HCT116 (cell line): ENCODE measurements around the gene MMP10. TPM values are rescaled to one million over a fixed set of nuclear protein-coding genes. Genes with fewer than 3 reads are reported as not detected.

Experiments
- ATAC-seq: fragments of 200-7000 bp; cut with Tn5 transposase; 2 replicates; pipeline ENCODE4 v1.9.1; 2020; ENCODE audit warnings: mild to moderate bottlenecking, moderate library complexity
- BruUV-seq: library from RNA; stranded (reverse); fragments of 400-500 nt; replicated peaks from 2 replicates; lab custom pipeline; 2021; lab: Mats Ljungman, UMichigan
- CTCF ChIA-PET: fragments of 300-600 bp; sonication (Branson Sonifier 250); formaldehyde crosslinking; loops from one replicate; lab custom pipeline; 2021; ENCODE audit warnings: antibody characterized with exemption; lab: Charles Lee
- POLR2A ChIA-PET: fragments of 300-600, 350-600 bp; sonication (Branson Sonifier 250); formaldehyde crosslinking; loops from one replicate; lab custom pipeline; 2021; ENCODE audit warnings: antibody characterized with exemption; lab: Charles Lee
- RAD21 ChIA-PET, 2 experiments: fragments of 300-600 bp; sonication (Branson Sonifier 250); formaldehyde crosslinking; loops; one replicate each; lab custom pipeline; 2023; ENCODE audit warnings: low total read pairs in 2 of 2; ENCODE audit not compliant: uncharacterized antibody in 2 of 2, unreplicated experiment in 2 of 2, low non-redundant PET in 1 of 2; lab: Charles Lee
- DNase-seq: peaks from one replicate; pipeline ENCODE4 v3.0.0-alpha.2; 2010; ENCODE audit warnings: low read depth, low spot score
- H2AFZ ChIP-seq: fragments of 200-600 bp; shearing (Covaris generic), sonication (generic); 2 replicates; pipeline ENCODE4 v1.6.1; 2017; ENCODE audit warnings: low read depth, mixed run types, mixed read lengths, antibody characterized with exemption, low read length; ENCODE audit not compliant: poor library complexity, severe bottlenecking
- H3K27ac ChIP-seq: 2 replicates; pipeline ENCODE4 v1.5.1; 2012; ENCODE audit warnings: low read depth, low read length
- H3K27me3 ChIP-seq: fragments of 200-600 bp; sonication (generic); 2 replicates; pipeline ENCODE4 v1.6.1; 2016; ENCODE audit warnings: mixed run types, low read length, mixed read lengths; ENCODE audit not compliant: insufficient read depth
- H3K36me3 ChIP-seq, 2 experiments: fragments of 200-500 bp in 1 of 2; fragments of 200-600 bp in 1 of 2; sonication (Bioruptor generic) in 1 of 2; sonication (generic) in 1 of 2; 2 replicates each; pipeline versions ENCODE4 v1.5.1 to v1.6.1; 2014 to 2016; ENCODE audit warnings: low read length in 2 of 2, inconsistent platforms in 1 of 2, mixed read lengths in 1 of 2, mixed run types in 1 of 2; ENCODE audit not compliant: insufficient read depth in 2 of 2, control insufficient read depth in 1 of 2
- H3K4me1 ChIP-seq, 2 experiments: fragments of 200-600 bp in 1 of 2; sonication (generic) in 1 of 2; 2 replicates each; pipeline versions ENCODE4 v1.5.1 to v1.6.1; 2012 to 2017; ENCODE audit warnings: low read length in 2 of 2, inconsistent platforms in 1 of 2, mild to moderate bottlenecking in 1 of 2, mixed read lengths in 1 of 2, mixed run types in 1 of 2, moderate library complexity in 1 of 2; ENCODE audit not compliant: insufficient read depth in 2 of 2, control insufficient read depth in 1 of 2
- H3K4me2 ChIP-seq: fragments of 200-600 bp; sonication (generic); 2 replicates; pipeline ENCODE4 v1.6.1; 2017; ENCODE audit warnings: mixed run types, low read length, mixed read lengths
- H3K4me3 ChIP-seq, 2 experiments: fragments of 200-600 bp in 1 of 2; sonication (generic) in 1 of 2; replicated peaks in 1 of 2; 2 replicates each; pipeline ENCODE4 v1.5.1; 2011 to 2016; ENCODE audit warnings: low read length in 2 of 2, control low read depth in 1 of 2, low read depth in 1 of 2, mild to moderate bottlenecking in 1 of 2, mixed read lengths in 1 of 2, mixed run types in 1 of 2
- H3K79me2 ChIP-seq: fragments of 200-600 bp; sonication (generic); 2 replicates; pipeline ENCODE4 v1.6.1; 2017; ENCODE audit warnings: mild to moderate bottlenecking, mixed run types, low read length, moderate library complexity, mixed read lengths; ENCODE audit not compliant: insufficient read depth
- H3K9ac ChIP-seq: fragments of 200-600 bp; sonication (generic); 2 replicates; pipeline ENCODE4 v1.6.1; 2016; ENCODE audit warnings: low read length, mixed read lengths
- H3K9me2 ChIP-seq: fragments of 200-600 bp; sonication (generic), shearing (Covaris generic); 2 replicates; pipeline ENCODE4 v1.6.1; 2017; ENCODE audit warnings: mixed run types, mild to moderate bottlenecking, moderate library complexity; ENCODE audit not compliant: insufficient read depth
- H3K9me3 ChIP-seq, 2 experiments: fragments of 200-500 bp in 1 of 2; fragments of 200-600 bp in 1 of 2; sonication (Bioruptor generic) in 1 of 2; sonication (generic) in 1 of 2; 2 replicates each; pipeline ENCODE4 v1.6.1; 2014 to 2017; ENCODE audit warnings: low read length in 2 of 2, mixed read lengths in 2 of 2, inconsistent platforms in 1 of 2, low read depth in 1 of 2, mild to moderate bottlenecking in 1 of 2, mixed run types in 1 of 2, moderate library complexity in 1 of 2; ENCODE audit not compliant: control insufficient read depth in 1 of 2, insufficient read depth in 1 of 2
- H4K20me1 ChIP-seq: fragments of 200-600 bp; sonication (generic), shearing (Covaris generic); 2 replicates; pipeline ENCODE4 v1.6.1; 2017; ENCODE audit warnings: mixed run types, mild to moderate bottlenecking, moderate library complexity; ENCODE audit not compliant: insufficient read depth
- CBX3 ChIP-seq: IDR thresholded peaks from 2 replicates; pipeline ENCODE4 v1.6.1; 2012; ENCODE audit warnings: low read depth
- CEBPB ChIP-seq: IDR thresholded peaks from 2 replicates; pipeline ENCODE4 v1.6.1; 2012; ENCODE audit warnings: low read depth
- EGR1 ChIP-seq: IDR thresholded peaks from 2 replicates; pipeline ENCODE4 v1.6.1; 2012; ENCODE audit warnings: low read depth
- ELF1 ChIP-seq: IDR thresholded peaks from 2 replicates; pipeline ENCODE4 v1.6.1; 2012; ENCODE audit warnings: low read depth, borderline replicate concordance
- EZH2 ChIP-seq: fragments of 200-600 bp; sonication (generic); IDR thresholded peaks from 2 replicates; pipeline ENCODE4 v1.6.1; 2017; ENCODE audit warnings: antibody characterized with exemption, mixed run types
- EZH2phosphoT487 ChIP-seq: fragments of 200-600 bp; IDR thresholded peaks from 2 replicates; pipeline ENCODE4 v1.6.1; 2018; ENCODE audit warnings: antibody characterized with exemption, borderline replicate concordance
- FOSL1 ChIP-seq: IDR thresholded peaks from 2 replicates; pipeline ENCODE4 v1.6.1; 2012; ENCODE audit warnings: low read depth
- JUND ChIP-seq: IDR thresholded peaks from 2 replicates; pipeline ENCODE4 v1.6.1; 2012
- POLR2A ChIP-seq: IDR thresholded peaks from 2 replicates; pipeline ENCODE4 v1.7.0; 2011; ENCODE audit warnings: borderline replicate concordance; ENCODE audit not compliant: insufficient read depth, insufficient read length; ENCODE audit errors: extremely low read depth
- POLR2AphosphoS5 ChIP-seq: IDR thresholded peaks from 2 replicates; pipeline ENCODE4 v1.6.1; 2011; ENCODE audit warnings: mild to moderate bottlenecking, low read depth, low read length, moderate library complexity
- RAD21 ChIP-seq: IDR thresholded peaks from 2 replicates; pipeline ENCODE4 v1.6.1; 2012; ENCODE audit warnings: low read depth, mild to moderate bottlenecking
- SP1 ChIP-seq: IDR thresholded peaks from 2 replicates; pipeline ENCODE4 v1.6.1; 2012; ENCODE audit warnings: low read depth
- SRF ChIP-seq: IDR thresholded peaks from 2 replicates; pipeline ENCODE4 v1.6.1; 2012; ENCODE audit warnings: low read depth
- TCF7L2 ChIP-seq: IDR thresholded peaks from 2 replicates; pipeline ENCODE4 v1.7.0; 2011; ENCODE audit warnings: borderline replicate concordance, inconsistent platforms; ENCODE audit not compliant: insufficient read depth, insufficient read length; ENCODE audit errors: extremely low read depth
- YY1 ChIP-seq: IDR thresholded peaks from 2 replicates; pipeline ENCODE4 v1.6.1; 2011; ENCODE audit warnings: low read length, low read depth, moderate library complexity, mild to moderate bottlenecking; ENCODE audit not compliant: insufficient replicate concordance; ENCODE audit errors: extremely low read depth
- ZFX ChIP-seq: fragments of 450-650 bp; IDR thresholded peaks from 2 replicates; pipeline ENCODE4 v1.6.1; 2017
- ZNF274 ChIP-seq: fragments of 200-500 bp; sonication (Bioruptor generic); IDR thresholded peaks from 2 replicates; pipeline ENCODE4 v1.6.1; 2014; ENCODE audit warnings: mild to moderate bottlenecking, low read depth, low read length, inconsistent platforms
- intact Hi-C: fragments of 100-400 bp; cut with micrococcal nuclease; formaldehyde crosslinking; loops from 2 replicates; pipeline ENCODE4 v1.10.0; 2022
- total RNA-seq: library from RNA; stranded (reverse); gene quantifications from one replicate; pipeline ENCODE4 v1.2.1, GENCODE V29; 2021; ENCODE audit not compliant: unreplicated experiment
- TF ChIP-seq, protein P1 (sequence below): IDR thresholded peaks from 2 replicates; pipeline ENCODE4 v1.6.1; 2012; ENCODE audit warnings: low read depth
- TF ChIP-seq, protein P2 (sequence below), 3 experiments: fragments of 200-600 bp in 1 of 3; sonication (generic) in 1 of 3; IDR thresholded peaks in 2 of 3; conservative IDR thresholded peaks in 1 of 3; 2 replicates each; pipeline ENCODE4 v1.5.1; 2012 to 2017; ENCODE audit warnings: low read depth in 2 of 3, low read length in 2 of 3, antibody characterized with exemption in 1 of 3, borderline replicate concordance in 1 of 3, control low read depth in 1 of 3, mild to moderate bottlenecking in 1 of 3, mixed read lengths in 1 of 3, mixed run types in 1 of 3, moderate library complexity in 1 of 3; ENCODE audit not compliant: insufficient read depth in 1 of 3
- TF ChIP-seq, protein P3 (sequence below): IDR thresholded peaks from 2 replicates; pipeline ENCODE4 v1.6.1; 2012

MMP10 gene
- total RNA-seq, 1 experiment from 2014 or later: not detected

DNA sequence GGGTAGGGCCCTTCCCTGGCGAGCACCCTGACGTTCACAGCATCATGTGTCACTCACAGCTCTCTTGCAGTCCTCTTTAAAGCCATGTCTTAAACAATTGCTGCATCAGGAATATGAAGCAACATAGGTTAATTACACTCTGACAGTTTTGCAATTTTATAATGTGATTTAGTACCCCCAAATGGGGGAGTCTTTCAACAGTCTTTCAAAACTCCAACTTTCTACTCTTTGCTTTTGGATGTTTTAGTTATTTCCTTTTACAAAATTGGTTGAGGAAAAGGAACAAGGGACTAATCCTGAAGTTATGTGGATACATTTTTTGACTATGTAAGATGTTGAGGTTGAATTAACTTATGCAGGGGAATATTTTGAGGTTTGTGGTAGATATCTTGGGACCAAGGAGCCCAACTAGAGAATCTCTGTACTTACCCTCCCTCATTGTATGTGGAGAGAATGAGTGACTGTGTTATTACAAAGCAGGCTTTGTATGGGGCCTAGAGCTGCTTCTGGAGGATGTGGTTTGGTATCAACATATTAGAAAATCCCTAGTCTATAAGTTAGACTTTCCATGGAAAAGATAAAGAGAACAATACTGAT is 55.4 kb downstream of the MMP10 start, which contains the start of gene MMP8:
TSS of gene MMP8 (minus strand) at position 51 of the 597 bp plus-strand sequence. CDS start 99 bp downstream, outside the sequence.
- BruUV-seq: no TSS peak
- H3K27me3 ChIP-seq: no peaks in the 10 kb centered on the region
- H3K9me2 ChIP-seq: no peaks in the 10 kb centered on the region
- no peak for DNase-seq
- ChIA-PET POLR2A (no interaction called here), CTCF (no interaction called here), RAD21 (no interaction called here)
- H3K4me1 ChIP-seq: no peaks in the 10 kb centered on the region
- H3K79me2 ChIP-seq: no peaks in the 10 kb centered on the region
- no peak within 1 kb of the TSS for H2AFZ ChIP-seq
- H3K9ac ChIP-seq: no peak within 1 kb of the TSS
- no peaks in the 10 kb centered on the region for H3K36me3 ChIP-seq
- no peak within 1 kb of the TSS for H3K4me2 ChIP-seq
- H4K20me1 ChIP-seq: no peaks in the 10 kb centered on the region
- intact Hi-C loops: no loop called here
- no peak within 1 kb of the TSS for H3K4me3 ChIP-seq
- H3K27ac ChIP-seq: no peak within 1 kb of the TSS
- no peaks in the 10 kb centered on the region for H3K9me3 ChIP-seq
- TF ChIP-seq POLR2A (no peak), SP1 (no peak), TCF7L2 (no peak), POLR2AphosphoS5 (no peak), CBX3 (no peak), RAD21 (no peak), FOSL1 (no peak), SRF (no peak), JUND (no peak), ELF1 (no peak), ZFX (no peak), EGR1 (no peak), EZH2phosphoT487 (no peak), YY1 (no peak), CEBPB (no peak), EZH2 (no peak), ZNF274 (no peak)
- TF ChIP-seq, protein P1, sequence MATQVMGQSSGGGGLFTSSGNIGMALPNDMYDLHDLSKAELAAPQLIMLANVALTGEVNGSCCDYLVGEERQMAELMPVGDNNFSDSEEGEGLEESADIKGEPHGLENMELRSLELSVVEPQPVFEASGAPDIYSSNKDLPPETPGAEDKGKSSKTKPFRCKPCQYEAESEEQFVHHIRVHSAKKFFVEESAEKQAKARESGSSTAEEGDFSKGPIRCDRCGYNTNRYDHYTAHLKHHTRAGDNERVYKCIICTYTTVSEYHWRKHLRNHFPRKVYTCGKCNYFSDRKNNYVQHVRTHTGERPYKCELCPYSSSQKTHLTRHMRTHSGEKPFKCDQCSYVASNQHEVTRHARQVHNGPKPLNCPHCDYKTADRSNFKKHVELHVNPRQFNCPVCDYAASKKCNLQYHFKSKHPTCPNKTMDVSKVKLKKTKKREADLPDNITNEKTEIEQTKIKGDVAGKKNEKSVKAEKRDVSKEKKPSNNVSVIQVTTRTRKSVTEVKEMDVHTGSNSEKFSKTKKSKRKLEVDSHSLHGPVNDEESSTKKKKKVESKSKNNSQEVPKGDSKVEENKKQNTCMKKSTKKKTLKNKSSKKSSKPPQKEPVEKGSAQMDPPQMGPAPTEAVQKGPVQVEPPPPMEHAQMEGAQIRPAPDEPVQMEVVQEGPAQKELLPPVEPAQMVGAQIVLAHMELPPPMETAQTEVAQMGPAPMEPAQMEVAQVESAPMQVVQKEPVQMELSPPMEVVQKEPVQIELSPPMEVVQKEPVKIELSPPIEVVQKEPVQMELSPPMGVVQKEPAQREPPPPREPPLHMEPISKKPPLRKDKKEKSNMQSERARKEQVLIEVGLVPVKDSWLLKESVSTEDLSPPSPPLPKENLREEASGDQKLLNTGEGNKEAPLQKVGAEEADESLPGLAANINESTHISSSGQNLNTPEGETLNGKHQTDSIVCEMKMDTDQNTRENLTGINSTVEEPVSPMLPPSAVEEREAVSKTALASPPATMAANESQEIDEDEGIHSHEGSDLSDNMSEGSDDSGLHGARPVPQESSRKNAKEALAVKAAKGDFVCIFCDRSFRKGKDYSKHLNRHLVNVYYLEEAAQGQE: no peak
- TF ChIP-seq, protein P2, sequence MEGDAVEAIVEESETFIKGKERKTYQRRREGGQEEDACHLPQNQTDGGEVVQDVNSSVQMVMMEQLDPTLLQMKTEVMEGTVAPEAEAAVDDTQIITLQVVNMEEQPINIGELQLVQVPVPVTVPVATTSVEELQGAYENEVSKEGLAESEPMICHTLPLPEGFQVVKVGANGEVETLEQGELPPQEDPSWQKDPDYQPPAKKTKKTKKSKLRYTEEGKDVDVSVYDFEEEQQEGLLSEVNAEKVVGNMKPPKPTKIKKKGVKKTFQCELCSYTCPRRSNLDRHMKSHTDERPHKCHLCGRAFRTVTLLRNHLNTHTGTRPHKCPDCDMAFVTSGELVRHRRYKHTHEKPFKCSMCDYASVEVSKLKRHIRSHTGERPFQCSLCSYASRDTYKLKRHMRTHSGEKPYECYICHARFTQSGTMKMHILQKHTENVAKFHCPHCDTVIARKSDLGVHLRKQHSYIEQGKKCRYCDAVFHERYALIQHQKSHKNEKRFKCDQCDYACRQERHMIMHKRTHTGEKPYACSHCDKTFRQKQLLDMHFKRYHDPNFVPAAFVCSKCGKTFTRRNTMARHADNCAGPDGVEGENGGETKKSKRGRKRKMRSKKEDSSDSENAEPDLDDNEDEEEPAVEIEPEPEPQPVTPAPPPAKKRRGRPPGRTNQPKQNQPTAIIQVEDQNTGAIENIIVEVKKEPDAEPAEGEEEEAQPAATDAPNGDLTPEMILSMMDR (IDR thresholded peaks at IDR 0.05 in 2 of 3, conservative IDR thresholded peaks at IDR 0.05 in 1 of 3; ENCODE audit: borderline replicate concordance in 1 of 3, insufficient read depth in 1 of 3, low read depth in 2 of 3, low read length in 2 of 3): no peak
- TF ChIP-seq, protein P3, sequence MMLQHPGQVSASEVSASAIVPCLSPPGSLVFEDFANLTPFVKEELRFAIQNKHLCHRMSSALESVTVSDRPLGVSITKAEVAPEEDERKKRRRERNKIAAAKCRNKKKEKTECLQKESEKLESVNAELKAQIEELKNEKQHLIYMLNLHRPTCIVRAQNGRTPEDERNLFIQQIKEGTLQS: no peak
- TF ChIP-seq, all 23 proteins: peak for 0
- no peak for ATAC-seq
